B cell (primary cell): ENCODE measurements around the gene DGCR8. TPM values are rescaled to one million over a fixed set of nuclear protein-coding genes. Genes with fewer than 3 reads are reported as not detected.

ENCODE experiments used
- ATAC-seq: fragments of 200-7000 bp; cut with Tn5 transposase; one replicate; pipeline ENCODE4 v1.10.0; 2021; ENCODE audit warnings: low read depth, mild to moderate bottlenecking, moderate number of reproducible peaks, moderate library complexity
- CTCF ChIA-PET: fragments of 350-600 bp; sonication (Branson Sonifier 250); formaldehyde crosslinking; loops from one replicate; lab custom pipeline; 2021; ENCODE audit warnings: antibody characterized with exemption, inconsistent platforms; lab: Charles Lee
- POLR2A ChIA-PET: fragments of 350-600 bp; sonication (Branson Sonifier 250); formaldehyde crosslinking; loops from one replicate; lab custom pipeline; 2021; ENCODE audit warnings: antibody characterized with exemption; lab: Charles Lee
- DNase-seq: peaks from one replicate; pipeline ENCODE4 v3.0.0; 2013
- H2AFZ ChIP-seq: 2 replicates; pipeline ENCODE4 v1.6.1; 2012; ENCODE audit warnings: mild to moderate bottlenecking, low read depth, low read length; ENCODE audit not compliant: insufficient read depth, poor library complexity, severe bottlenecking
- H3K27ac ChIP-seq, 2 donors: 1 replicate in 1 of 2; 2 replicates in 1 of 2; pipeline ENCODE4 v1.5.1; 2012 to 2013; ENCODE audit warnings: low read length in 2 of 2, mild to moderate bottlenecking in 2 of 2, moderate library complexity in 1 of 2
- H3K27me3 ChIP-seq, 4 experiments: fragments of 200-600 bp in 1 of 4; sonication (generic) in 1 of 4; replicated peaks in 1 of 4; 1 replicate in 2 of 4; 2 replicates in 2 of 4; pipeline versions ENCODE4 v1.6.1 to v1.7.0; 2013 to 2016; ENCODE audit warnings: low read length in 3 of 4, mild to moderate bottlenecking in 2 of 4, mixed read lengths in 1 of 4, moderate library complexity in 1 of 4; ENCODE audit not compliant: insufficient read depth in 4 of 4, control insufficient read depth in 3 of 4; ENCODE audit errors: control extremely low read depth in 1 of 4
- H3K36me3 ChIP-seq, 2 experiments: replicated peaks in 1 of 2; 1 replicate in 1 of 2; 2 replicates in 1 of 2; pipeline versions ENCODE4 v1.6.1 to v1.7.1; 2013; ENCODE audit warnings: low read length in 1 of 2; ENCODE audit not compliant: insufficient read depth in 2 of 2, control insufficient read depth in 1 of 2; ENCODE audit errors: control extremely low read depth in 1 of 2, extremely low read depth in 1 of 2
- H3K4me1 ChIP-seq, 2 donors: fragments of 200-600 bp in 1 of 2; sonication (generic) in 1 of 2; 1 replicate in 1 of 2; 2 replicates in 1 of 2; pipeline versions ENCODE4 v1.5.1 to v1.6.1; 2013 to 2017; ENCODE audit warnings: low read length in 2 of 2; ENCODE audit not compliant: control insufficient read depth in 2 of 2, insufficient read depth in 2 of 2
- H3K4me2 ChIP-seq: replicated peaks from 2 replicates; pipeline ENCODE3; 2012; ENCODE audit warnings: mild to moderate bottlenecking, low read depth, low read length; ENCODE audit not compliant: poor library complexity, severe bottlenecking
- H3K4me3 ChIP-seq, 5 experiments: fragments of 200-600 bp in 1 of 5; sonication (generic) in 1 of 5; 1 replicate in 3 of 5; 2 replicates in 2 of 5; pipeline versions ENCODE4 v1.5.1 to v1.7.0; 2011 to 2016; ENCODE audit warnings: low read length in 4 of 5, mild to moderate bottlenecking in 4 of 5, low read depth in 2 of 5, control low read depth in 1 of 5, moderate library complexity in 1 of 5; ENCODE audit not compliant: insufficient read depth in 1 of 5; ENCODE audit errors: control extremely low read depth in 1 of 5, extremely low read depth in 1 of 5
- H3K79me2 ChIP-seq: fragments of 200-600 bp; sonication (generic); one replicate; pipeline ENCODE4 v1.6.0; 2016; ENCODE audit warnings: low read length; ENCODE audit not compliant: control insufficient read depth, insufficient read depth
- H3K9ac ChIP-seq: fragments of 200-600 bp; sonication (generic); 2 replicates; pipeline ENCODE4 v1.6.1; 2017; ENCODE audit warnings: mild to moderate bottlenecking, low read length, moderate library complexity
- H3K9me3 ChIP-seq, 3 donors: one replicate each; pipeline versions ENCODE4 v1.6.1 to v1.7.1; 2013; ENCODE audit warnings: low read length in 2 of 3; ENCODE audit not compliant: control insufficient read depth in 2 of 3, insufficient read depth in 1 of 3; ENCODE audit errors: control extremely low read depth in 1 of 3
- H4K20me1 ChIP-seq: 2 replicates; pipeline ENCODE4 v1.6.0; 2012; ENCODE audit warnings: mild to moderate bottlenecking, low read length; ENCODE audit not compliant: insufficient read depth, control insufficient read depth, poor library complexity, severe bottlenecking
- H3K27ac Mint-ChIP-seq: one replicate; pipeline ENCODE4 v1.8.0; 2021; ENCODE audit warnings: mixed read lengths
- H3K27me3 Mint-ChIP-seq: one replicate; pipeline ENCODE4 v1.8.0; 2021; ENCODE audit warnings: mixed read lengths
- H3K4me1 Mint-ChIP-seq: one replicate; pipeline ENCODE4 v1.8.0; 2021; ENCODE audit warnings: mixed read lengths
- H3K4me3 Mint-ChIP-seq: one replicate; pipeline ENCODE4 v1.8.0; 2021; ENCODE audit warnings: mixed read lengths
- H3K9me3 Mint-ChIP-seq: one replicate; pipeline ENCODE4 v1.8.0; 2022; ENCODE audit warnings: mixed read lengths; ENCODE audit not compliant: insufficient read depth
- EZH2 ChIP-seq: IDR thresholded peaks from 2 replicates; pipeline ENCODE4 v1.6.1; 2012; ENCODE audit warnings: borderline replicate concordance, low read depth, mild to moderate bottlenecking, moderate library complexity, low read length; ENCODE audit not compliant: insufficient read depth, poor library complexity, severe bottlenecking
- WGBS: methylation state at CpG from one replicate; pipeline ENCODE4 v1.1.5; 2013; ENCODE audit warnings: missing lambda C conversion rate; ENCODE audit not compliant: insufficient coverage; 5-methylcytosine and 5-hydroxymethylcytosine counted together
- intact Hi-C: fragments of 100-400 bp; cut with micrococcal nuclease; formaldehyde crosslinking; loops from one replicate; pipeline ENCODE4 v1.10.0; 2022
- polyA plus RNA-seq: library from polyadenylated mRNA; depleted of rRNA; stranded (reverse); fragments of >200 nt; gene quantifications from 2 replicates; pipeline ENCODE4 v1.2.3, GENCODE V29; 2012
- total RNA-seq, 2 donors: library from RNA; stranded (reverse); fragments of 120-200 nt in 1 of 2; gene quantifications; 1 replicate in 1 of 2; 2 replicates in 1 of 2; pipeline versions ENCODE4 v1.2.3 to v1.2.4, GENCODE V29; 2013 to 2022
- TF ChIP-seq, protein P1 (sequence below): fragments of 200-600 bp; IDR thresholded peaks from one replicate; pipeline ENCODE4 v1.8.0; 2022; ENCODE audit warnings: antibody characterized with exemption, mild to moderate bottlenecking

DGCR8 gene
- total and polyA plus RNA-seq, 2 donors (not counting 1 experiment from before 2014, with no cell fraction given), result 19.6 to 43.2 TPM

DNA sequence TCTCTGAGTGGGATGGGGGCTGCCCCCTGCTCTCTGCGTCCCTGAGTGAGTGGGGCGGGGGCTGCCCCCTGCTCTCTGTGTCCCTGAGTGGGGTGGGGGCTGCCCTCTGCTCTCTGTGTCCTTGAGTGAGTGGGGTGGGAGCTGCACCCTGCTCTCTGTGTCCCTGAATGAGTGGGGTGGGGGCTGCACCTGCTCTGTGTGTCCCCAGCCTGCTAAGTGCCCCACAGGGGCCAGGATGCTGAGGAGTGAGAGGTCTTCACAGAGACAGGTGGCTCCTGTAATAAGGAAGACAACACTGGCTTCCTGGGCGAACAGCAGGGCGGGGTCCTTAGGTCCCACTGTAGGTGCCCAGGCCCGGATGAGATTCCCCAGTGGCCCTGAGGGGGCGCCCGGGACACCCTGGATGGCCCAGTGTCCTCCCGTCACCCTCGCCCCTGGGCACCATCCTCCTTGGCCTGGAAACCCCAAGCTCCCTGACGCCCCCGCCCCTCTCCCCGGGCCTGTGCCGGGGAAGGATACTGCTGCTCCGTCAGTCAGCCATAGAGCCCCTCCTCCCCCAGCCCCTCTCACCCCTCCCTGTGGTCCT is 74.7 kb downstream of the DGCR8 start:
- H3K27me3 Mint-ChIP-seq, result peaks cover 10% of the 10 kb centered on the region
- WGBS, result 60% methylated on average over 9 of the region's 14 CpGs

More for the DNA sequence above, 74.7 kb downstream of the DGCR8 start:
- Histone ChIP-seq H3K36me3 (no peaks in the 10 kb centered on the region), H3K27ac (no peak overlapping the region), H3K4me1 (peaks cover 0 to 7% of the 10 kb centered on the region in 2 donors), H3K4me2 (no peak overlapping the region), H3K9me3 (peaks cover 0 to 7% (median 0%) of the 10 kb centered on the region in 3 donors), H3K9ac (no peak overlapping the region), H3K4me3 (no peak overlapping the region), H3K27me3 (peaks cover 0 to 40% (median 10%) of the 10 kb centered on the region in 4 experiments), H2AFZ (no peak overlapping the region), H4K20me1 (no peaks in the 10 kb centered on the region), H3K79me2 (no peaks in the 10 kb centered on the region)
- Mint-ChIP-seq H3K4me1 (peaks cover 2% of the 10 kb centered on the region), H3K27ac (no peak overlapping the region), H3K9me3 (no peaks in the 10 kb centered on the region), H3K4me3 (no peak overlapping the region)
- TF ChIP-seq, protein P1, sequence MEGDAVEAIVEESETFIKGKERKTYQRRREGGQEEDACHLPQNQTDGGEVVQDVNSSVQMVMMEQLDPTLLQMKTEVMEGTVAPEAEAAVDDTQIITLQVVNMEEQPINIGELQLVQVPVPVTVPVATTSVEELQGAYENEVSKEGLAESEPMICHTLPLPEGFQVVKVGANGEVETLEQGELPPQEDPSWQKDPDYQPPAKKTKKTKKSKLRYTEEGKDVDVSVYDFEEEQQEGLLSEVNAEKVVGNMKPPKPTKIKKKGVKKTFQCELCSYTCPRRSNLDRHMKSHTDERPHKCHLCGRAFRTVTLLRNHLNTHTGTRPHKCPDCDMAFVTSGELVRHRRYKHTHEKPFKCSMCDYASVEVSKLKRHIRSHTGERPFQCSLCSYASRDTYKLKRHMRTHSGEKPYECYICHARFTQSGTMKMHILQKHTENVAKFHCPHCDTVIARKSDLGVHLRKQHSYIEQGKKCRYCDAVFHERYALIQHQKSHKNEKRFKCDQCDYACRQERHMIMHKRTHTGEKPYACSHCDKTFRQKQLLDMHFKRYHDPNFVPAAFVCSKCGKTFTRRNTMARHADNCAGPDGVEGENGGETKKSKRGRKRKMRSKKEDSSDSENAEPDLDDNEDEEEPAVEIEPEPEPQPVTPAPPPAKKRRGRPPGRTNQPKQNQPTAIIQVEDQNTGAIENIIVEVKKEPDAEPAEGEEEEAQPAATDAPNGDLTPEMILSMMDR, result no peak
- no peak for TF ChIP-seq EZH2
- intact Hi-C loops, result no loop called here
- ChIA-PET POLR2A (no interaction called here), CTCF (interaction anchor here (1.1 kb wide), 1 partner anchor 129 kb away, joined by 3 read pairs; no protein-coding TSS in a partner anchor)
- no peak for DNase-seq
- ATAC-seq, result no peak
